Ecto neural progenitor cell (in vitro differentiated cells): ENCODE data around the gene ATRNL1.

Experiments used
- DNase-seq: peaks from one replicate; pipeline ENCODE4 v3.0.0-alpha.2; 2018; ENCODE audit warnings: low spot score

Gene ATRNL1

GRCh38 chr10:115953281-115953680 lies 860.1 kb downstream of the ATRNL1 start:
- DNase-seq = no peak

GRCh38 chr10:115953968-115954367 lies 860.8 kb downstream of the ATRNL1 start:
- no peak for DNase-seq

GRCh38 chr10:115956225-115957011 lies 863.3 kb downstream of the ATRNL1 start:
- DNase-seq = no peak

- no peak for DNase-seq
These were observed 863.8 kb downstream of the ATRNL1 start for GRCh38 chr10:115957012-115957399.

GRCh38 chr10:115957786-115958442 lies 864.7 kb downstream of the ATRNL1 start:
- no peak for DNase-seq

GRCh38 chr10:115963848-115964247 lies 870.7 kb downstream of the ATRNL1 start:
- no peak for DNase-seq

GRCh38 chr10:115964827-115965226 lies 871.7 kb downstream of the ATRNL1 start:
- DNase-seq = no peak

- no peak for DNase-seq
These were observed 872.2 kb downstream of the ATRNL1 start for GRCh38 chr10:115965376-115965775.

- no peak for DNase-seq
These were observed 875.1 kb downstream of the ATRNL1 start for GRCh38 chr10:115968236-115968635.

GRCh38 chr10:115969591-115969990 lies 876.4 kb downstream of the ATRNL1 start:
- no peak for DNase-seq

- no peak for DNase-seq
These were observed 878.8 kb downstream of the ATRNL1 start for GRCh38 chr10:115971921-115972320.

GRCh38 chr10:115972426-115972825 lies 879.3 kb downstream of the ATRNL1 start:
- DNase-seq = peak; percentile 33

- no peak for DNase-seq
These were observed 881.2 kb downstream of the ATRNL1 start for GRCh38 chr10:115974351-115974750.

- DNase-seq = peak; percentile 25
These were observed 881.8 kb downstream of the ATRNL1 start for GRCh38 chr10:115974816-115975430.

GRCh38 chr10:115975506-115975905 lies 882.3 kb downstream of the ATRNL1 start:
- peak; percentile 39 for DNase-seq

- peak; percentile 26 for DNase-seq
These were observed 883.2 kb downstream of the ATRNL1 start for GRCh38 chr10:115976342-115976741.

- no peak for DNase-seq
These were observed 884.7 kb downstream of the ATRNL1 start for GRCh38 chr10:115977855-115978254.

GRCh38 chr10:115979576-115979975 lies 886.4 kb downstream of the ATRNL1 start:
- DNase-seq = no peak

- no peak for DNase-seq
These were observed 887.3 kb downstream of the ATRNL1 start for GRCh38 chr10:115980470-115980869.

- no peak for DNase-seq
These were observed 887.9 kb downstream of the ATRNL1 start for GRCh38 chr10:115981081-115981480.

- DNase-seq = no peak
These were observed 888.9 kb downstream of the ATRNL1 start for GRCh38 chr10:115982076-115982475.

GRCh38 chr10:115982526-115982925 lies 889.4 kb downstream of the ATRNL1 start:
- no peak for DNase-seq

GRCh38 chr10:115985786-115986185 lies 892.6 kb downstream of the ATRNL1 start:
- no peak for DNase-seq
